Urothelium cell line (cell line): ENCODE measurements around the gene DNAJB8.

ENCODE experiments used
- DNase-seq: peaks from one replicate; pipeline ENCODE4 v3.0.0; 2011; ENCODE audit warnings: low spot score, mixed read lengths
- FAIRE-seq: peaks from 2 replicates; lab custom pipeline; 2011; peaks lifted over from hg19 to GRCh38; lab: Jason Lieb, UNC

The DNAJB8 gene

GRCh38 chr3:128495435-128495970 is 28.8 kb upstream of the DNAJB8 start:
- DNase-seq (no peak), FAIRE-seq (no peak)

- no peak for FAIRE-seq
- no peak for DNase-seq
These were observed 27.6 kb upstream of the DNAJB8 start for GRCh38 chr3:128494367-128494650.

GRCh38 chr3:128493570-128494366 is 27.1 kb upstream of the DNAJB8 start:
- no peak for DNase-seq
- FAIRE-seq, result no peak

GRCh38 chr3:128492671-128493569 is 26.2 kb upstream of the DNAJB8 start, which contains the start of gene GATA2:
Gene GATA2 (minus strand): TSS chr3:128493201. CDS start chr3:128487031, 6,170 bp downstream.
- no peak for FAIRE-seq

GRCh38 chr3:128491941-128492670 is 25.4 kb upstream of the DNAJB8 start:
- FAIRE-seq, result no peak
- DNase-seq, result no peak

More at GRCh38 chr3:128492671-128493569, 26.2 kb upstream of the DNAJB8 start, which contains the start of gene GATA2:
- DNase-seq, result no peak

- DNase-seq (no peak), FAIRE-seq (no peak)
These were observed 24.9 kb upstream of the DNAJB8 start for GRCh38 chr3:128491691-128491940.

- no peak for FAIRE-seq
These were observed 24.4 kb upstream of the DNAJB8 start for GRCh38 chr3:128490915-128491690.

GRCh38 chr3:128490650-128490914 is 23.9 kb upstream of the DNAJB8 start:
- FAIRE-seq (no peak), DNase-seq (no peak)

More at GRCh38 chr3:128490915-128491690, 24.4 kb upstream of the DNAJB8 start:
- DNase-seq, result no peak

- FAIRE-seq (no peak), DNase-seq (no peak)
These were observed 23.4 kb upstream of the DNAJB8 start for GRCh38 chr3:128489927-128490649.

- DNase-seq (no peak), FAIRE-seq (no peak)
These were observed 22.9 kb upstream of the DNAJB8 start for GRCh38 chr3:128489674-128489926.

- no peak for DNase-seq
- FAIRE-seq, result no peak
These were observed 22.4 kb upstream of the DNAJB8 start for GRCh38 chr3:128488991-128489673.

GRCh38 chr3:128488636-128488990 is 21.9 kb upstream of the DNAJB8 start:
- no peak for DNase-seq
- FAIRE-seq, result no peak

GRCh38 chr3:128487813-128488635 is 21.3 kb upstream of the DNAJB8 start:
- no peak for DNase-seq
- FAIRE-seq, result no peak

GRCh38 chr3:128487538-128487812 is 20.8 kb upstream of the DNAJB8 start:
- no peak for DNase-seq
- no peak for FAIRE-seq

GRCh38 chr3:128486681-128487537 is 20.2 kb upstream of the DNAJB8 start:
- DNase-seq (no peak), FAIRE-seq (peak; percentile 13)

GRCh38 chr3:128486205-128486628 is 19.5 kb upstream of the DNAJB8 start:
- DNase-seq (no peak), FAIRE-seq (no peak)

- no peak for DNase-seq
- no peak for FAIRE-seq
These were observed 18.9 kb upstream of the DNAJB8 start for GRCh38 chr3:128485282-128486204.
